GM18868 (cell line): ENCODE results near the gene SCNN1B.

ENCODE experiments used
- ATAC-seq: cut with Tn5 transposase; IDR thresholded peaks from one replicate; pipeline ENCODE4 v1.9.1; 2021; ENCODE audit warnings: mild to moderate bottlenecking, moderate library complexity; ENCODE audit not compliant: unreplicated experiment

The SCNN1B gene

DNA sequence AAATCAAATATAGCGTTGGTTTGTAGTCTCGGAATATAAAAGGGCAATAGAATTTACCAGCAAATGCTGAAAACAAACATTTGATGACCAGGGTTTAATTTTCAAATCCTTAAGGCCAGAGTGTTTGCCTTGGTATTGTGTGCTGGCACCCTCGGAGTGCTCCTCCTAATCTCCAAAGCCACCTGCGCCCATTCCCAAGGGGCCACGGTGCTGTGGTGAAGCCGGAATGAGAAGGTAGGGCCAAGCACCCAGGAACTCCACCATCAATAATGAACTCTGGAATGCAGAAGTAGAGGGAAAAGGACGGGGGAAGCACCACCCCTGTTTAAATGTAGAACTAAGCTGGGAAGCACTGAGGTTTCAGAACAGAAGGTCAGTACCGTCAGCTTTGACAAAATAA, 99.0 kb downstream of the SCNN1B start:
- ATAC-seq = no peak

- no peak for ATAC-seq
Observed at GRCh38 chr16:23402100-23402499, 100.0 kb downstream of the SCNN1B start.

DNA sequence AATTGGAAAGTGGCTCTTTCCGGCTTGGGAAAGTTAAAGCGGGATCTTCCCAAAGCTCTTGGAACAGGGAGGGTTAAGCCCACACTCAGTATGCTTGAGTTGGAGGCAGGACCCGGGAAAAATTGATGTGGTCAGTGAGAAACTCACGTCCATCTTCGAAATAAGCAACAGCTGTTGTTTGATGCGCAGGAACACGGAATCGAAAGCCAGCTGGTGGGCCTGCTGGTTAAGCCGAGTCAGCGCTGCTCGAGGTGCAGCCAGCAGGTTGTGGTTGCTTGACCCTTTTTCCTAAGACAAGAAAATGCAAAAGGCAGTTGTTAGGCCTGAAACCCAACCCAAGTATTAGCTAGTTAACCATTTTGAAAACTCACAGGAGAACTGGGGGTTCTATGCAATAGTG, 101.4 kb downstream of the SCNN1B start:
- ATAC-seq = no peak

- no peak for ATAC-seq
Observed at GRCh38 chr16:23406024-23406423, 103.9 kb downstream of the SCNN1B start.

GRCh38 chr16:23406546-23407240, 104.6 kb downstream of the SCNN1B start:
- no peak for ATAC-seq

GRCh38 chr16:23407436-23408127, 105.5 kb downstream of the SCNN1B start:
- no peak for ATAC-seq

- ATAC-seq = no peak
Observed at GRCh38 chr16:23408242-23408822, 106.2 kb downstream of the SCNN1B start.

GRCh38 chr16:23408823-23409298, 106.8 kb downstream of the SCNN1B start:
- ATAC-seq = no peak

GRCh38 chr16:23409522-23409921, 107.4 kb downstream of the SCNN1B start:
- ATAC-seq = no peak

DNA sequence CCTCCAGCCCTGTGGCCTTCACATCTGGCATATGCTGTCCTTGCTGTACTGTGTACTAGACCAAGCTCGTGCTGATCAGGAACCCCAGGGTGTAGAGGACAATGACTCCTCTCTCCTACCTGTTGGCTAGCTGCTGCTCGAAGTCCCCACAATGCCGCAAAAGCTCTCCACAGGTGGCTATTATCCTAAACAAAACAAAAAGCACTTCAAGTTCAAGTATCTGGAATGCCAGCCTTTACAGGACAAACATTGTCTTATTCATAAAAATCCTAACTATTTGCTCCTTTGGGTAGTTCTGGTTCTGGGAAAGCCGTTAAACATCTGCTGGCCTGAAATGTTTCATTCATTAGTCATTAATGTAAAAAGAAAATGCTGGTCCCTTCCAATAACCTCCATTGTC, 108.1 kb downstream of the SCNN1B start:
- no peak for ATAC-seq

DNA sequence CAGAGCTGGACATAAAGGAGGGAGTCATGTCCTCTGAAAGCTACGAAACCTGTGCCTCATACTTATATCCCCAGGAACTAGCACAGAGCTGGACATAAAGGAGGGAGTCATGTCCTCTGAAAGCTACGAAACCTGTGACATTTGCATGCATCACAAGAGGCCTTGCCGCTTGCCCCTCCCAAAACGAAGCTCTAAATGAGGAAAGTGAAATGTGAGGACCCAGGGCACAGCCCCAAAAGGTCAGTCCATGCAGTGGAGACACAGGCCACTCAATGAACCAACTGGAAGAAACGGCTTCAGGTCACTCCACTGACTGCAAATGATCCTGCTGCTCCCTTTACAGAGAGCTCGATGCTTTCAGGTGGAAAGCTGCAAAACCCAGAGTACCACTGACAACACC, 112.6 kb downstream of the SCNN1B start:
- no peak for ATAC-seq

GRCh38 chr16:23416816-23417215, 114.7 kb downstream of the SCNN1B start:
- no peak for ATAC-seq

- no peak for ATAC-seq
Observed at GRCh38 chr16:23420011-23420410, 117.9 kb downstream of the SCNN1B start.

DNA sequence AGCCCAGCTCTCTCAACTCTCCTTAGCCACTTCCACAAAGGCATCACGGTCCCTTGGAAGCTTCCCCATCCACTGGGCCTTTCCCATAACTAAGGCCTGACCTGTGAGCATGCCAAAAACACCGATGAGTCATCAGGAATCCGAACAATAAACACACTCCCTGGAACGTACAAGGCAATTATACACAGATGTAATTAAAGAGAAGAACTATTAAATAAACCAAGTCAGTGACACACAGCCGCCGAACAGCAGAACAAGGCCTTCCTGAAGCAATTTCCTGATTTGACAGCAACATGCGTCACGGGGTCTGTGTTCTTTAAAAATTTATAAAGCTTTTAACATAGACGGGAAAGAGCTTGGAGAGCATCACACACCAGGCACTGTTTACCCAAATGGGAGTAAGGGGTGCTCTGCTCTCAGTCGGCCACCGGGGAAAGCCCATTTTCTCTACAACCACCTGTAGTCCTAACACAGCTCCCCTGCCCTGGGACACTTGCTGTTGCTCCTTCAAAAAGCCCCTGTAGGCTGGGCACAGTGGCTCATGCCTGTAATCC, 121.5 kb downstream of the SCNN1B start:
- no peak for ATAC-seq

DNA sequence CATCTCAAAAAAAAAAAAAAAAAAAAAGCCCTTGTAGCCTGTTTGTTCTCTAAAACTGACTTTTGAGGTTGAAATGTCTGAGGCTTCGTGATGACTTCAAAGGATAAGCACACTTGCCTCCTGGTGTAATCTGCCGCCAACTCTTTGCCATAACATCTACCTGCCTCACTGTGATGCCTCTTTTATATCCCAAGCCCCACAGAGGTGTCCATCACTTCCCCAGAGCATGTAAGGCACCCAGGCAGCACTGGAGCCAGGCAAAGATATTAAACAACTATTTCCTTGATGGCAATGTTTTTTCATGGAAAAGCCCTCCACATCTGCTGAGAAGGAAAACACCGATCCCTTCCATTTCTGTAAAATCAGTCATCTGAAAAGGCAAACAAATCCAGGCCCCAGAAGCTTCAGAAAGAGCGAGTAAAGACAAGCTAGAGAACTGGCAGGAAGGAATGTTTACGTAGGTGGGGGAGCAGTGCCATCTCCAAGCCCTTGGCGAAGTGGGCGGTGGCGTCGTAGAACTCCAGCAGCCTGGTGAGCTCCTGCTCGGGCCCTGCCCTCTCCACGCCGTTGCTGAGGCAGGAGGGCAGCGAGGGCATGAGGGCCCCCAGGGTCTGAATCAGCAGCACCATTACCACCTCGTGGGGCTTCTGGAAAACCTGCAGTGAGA, 122.3 kb downstream of the SCNN1B start:
- no peak for ATAC-seq

DNA sequence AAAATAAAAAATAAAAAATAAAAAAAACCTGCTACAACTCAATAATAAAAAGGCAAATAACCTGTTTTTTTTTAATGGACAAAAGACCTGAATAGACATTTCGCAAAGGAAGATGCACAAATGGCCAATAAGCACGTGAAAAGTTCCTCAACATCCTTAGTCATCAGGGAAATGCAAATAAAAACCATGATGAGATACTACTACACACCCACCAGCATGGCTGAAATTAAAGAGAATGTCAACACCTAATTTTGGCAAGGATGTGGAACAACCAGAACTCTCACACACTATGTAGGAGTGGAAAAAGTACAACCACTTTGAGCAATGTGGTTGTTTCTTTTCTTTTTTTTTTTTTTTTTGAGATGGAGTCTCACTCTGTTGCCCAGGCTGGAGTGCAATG, 126.2 kb downstream of the SCNN1B start:
- ATAC-seq = no peak
